Thymus (tissue), 11 donors: ENCODE data around the gene LITAFD. TPM values are rescaled to one million over a fixed set of nuclear protein-coding genes. Genes with fewer than 3 reads are reported as not detected.
A peak's percentile ranks its signal among the peaks of the same experiment; 100 is the strongest.
"Not testable (repeated sequence)": the region's sequence is repeated elsewhere in the genome, so short reads cannot be mapped to it uniquely, and the experiment has no call there.

Experiments
- DNase-seq, 9 donors: peaks; one replicate each; pipeline ENCODE4 v3.0.0-alpha.2; 2013; ENCODE audit warnings: low spot score in 9 of 9, low read depth in 6 of 9, missing footprints in 1 of 9
- H3K27ac ChIP-seq, 2 donors: one replicate each; pipeline ENCODE4 v1.5.1; 2013; ENCODE audit warnings: control low read depth in 1 of 2, low read depth in 1 of 2, low read length in 1 of 2, mild to moderate bottlenecking in 1 of 2, moderate library complexity in 1 of 2
- H3K27me3 ChIP-seq, 2 donors: one replicate each; pipeline ENCODE4 v1.5.1; 2013; ENCODE audit warnings: low read length in 1 of 2; ENCODE audit not compliant: control insufficient read depth in 2 of 2, insufficient read depth in 1 of 2
- H3K36me3 ChIP-seq, 2 donors: one replicate each; pipeline ENCODE4 v1.5.1; 2013; ENCODE audit warnings: low read length in 1 of 2, mild to moderate bottlenecking in 1 of 2, moderate library complexity in 1 of 2; ENCODE audit not compliant: control insufficient read depth in 2 of 2, insufficient read depth in 2 of 2
- H3K4me1 ChIP-seq, 2 donors: one replicate each; pipeline ENCODE4 v1.5.1; 2013; ENCODE audit warnings: low read length in 2 of 2; ENCODE audit not compliant: control insufficient read depth in 2 of 2, insufficient read depth in 2 of 2
- H3K4me3 ChIP-seq, 2 donors: one replicate each; pipeline ENCODE4 v1.5.1; 2013; ENCODE audit warnings: low read length in 2 of 2, control low read depth in 1 of 2, mild to moderate bottlenecking in 1 of 2
- H3K9me3 ChIP-seq, 2 donors: one replicate each; pipeline ENCODE4 v1.5.1; 2013; ENCODE audit warnings: low read length in 1 of 2, mild to moderate bottlenecking in 1 of 2; ENCODE audit not compliant: control insufficient read depth in 2 of 2, insufficient read depth in 1 of 2
- WGBS: extraction: QIAGEN DNeasy Blood & Tissue Kit; methylation state at CpG from one replicate; pipeline ENCODE4 v1.1.7; 2013; 5-methylcytosine and 5-hydroxymethylcytosine counted together
- polyA plus RNA-seq: library from polyadenylated mRNA; stranded (reverse); fragments of 200-250 nt; gene quantifications from one replicate; pipeline ENCODE4 v1.2.3, GENCODE V29; 2013
- total RNA-seq: library from RNA; stranded (reverse); fragments of 120-200 nt; gene quantifications from one replicate; pipeline ENCODE4 v1.2.4, GENCODE V29; 2013
- donor health status: healthy.

LITAFD gene
- total and polyA plus RNA-seq, 2 donors, result not detected

- Histone ChIP-seq H3K9me3 (peaks cover 0 to 2% of the 10 kb centered on the region in 2 donors), H3K27ac (no peak overlapping the region), H3K4me3 (no peak overlapping the region), H3K4me1 (peaks cover 0 to 3% of the 10 kb centered on the region in 2 donors), H3K27me3 (no peaks in the 10 kb centered on the region), H3K36me3 (peaks cover 87 to 88% of the 10 kb centered on the region in 2 donors)
- no peak for DNase-seq
- WGBS, result 89% methylated on average over 8 of the region's 8 CpGs
Observed at GRCh38 chr16:8908810-8909468, 26.8 kb downstream of the LITAFD start.

GRCh38 chr16:8910811-8911210 is 28.7 kb downstream of the LITAFD start:
- Histone ChIP-seq H3K36me3 (peaks cover 81 to 86% of the 10 kb centered on the region in 2 donors), H3K27me3 (no peaks in the 10 kb centered on the region), H3K4me3 (no peak overlapping the region), H3K4me1 (peaks cover 0 to 3% of the 10 kb centered on the region in 2 donors), H3K27ac (no peak overlapping the region), H3K9me3 (peaks cover 0 to 2% of the 10 kb centered on the region in 2 donors)
- no peak for DNase-seq
- 96% methylated on average over 1 of the region's 1 CpG for WGBS

GRCh38 chr16:8912793-8913192 is 30.6 kb downstream of the LITAFD start:
- Histone ChIP-seq H3K27ac (no peak overlapping the region), H3K9me3 (peaks cover 0 to 2% of the 10 kb centered on the region in 2 donors), H3K27me3 (no peaks in the 10 kb centered on the region), H3K36me3 (peaks cover 75 to 85% of the 10 kb centered on the region in 2 donors), H3K4me1 (peaks cover 0 to 3% of the 10 kb centered on the region in 2 donors), H3K4me3 (no peak overlapping the region)
- peak in 1 of 9 donors; percentile 27 for DNase-seq
- WGBS, result 48% methylated on average over 4 of the region's 4 CpGs

- no peaks in the 10 kb centered on the region for H3K27me3 ChIP-seq
- peaks cover 0 to 3% of the 10 kb centered on the region in 2 donors for H3K4me1 ChIP-seq
- peaks cover 0 to 2% of the 10 kb centered on the region in 2 donors for H3K9me3 ChIP-seq
- H3K27ac ChIP-seq, result no peak overlapping the region
- H3K4me3 ChIP-seq, result no peak overlapping the region
- no peak for DNase-seq
- 97% methylated on average over 3 of the region's 3 CpGs for WGBS
- peaks cover 77 to 80% of the 10 kb centered on the region in 2 donors for H3K36me3 ChIP-seq
Observed at GRCh38 chr16:8914098-8914497, 31.9 kb downstream of the LITAFD start.

- H3K27ac ChIP-seq, result no peak overlapping the region
- no peak for DNase-seq
- 96% methylated on average over 7 of the region's 7 CpGs for WGBS
- peaks cover 78 to 80% of the 10 kb centered on the region in 2 donors for H3K36me3 ChIP-seq
- no peaks in the 10 kb centered on the region for H3K27me3 ChIP-seq
- no peak overlapping the region for H3K4me3 ChIP-seq
- peaks cover 0 to 3% of the 10 kb centered on the region in 2 donors for H3K4me1 ChIP-seq
- peaks cover 0 to 2% of the 10 kb centered on the region in 2 donors for H3K9me3 ChIP-seq
Observed at GRCh38 chr16:8915722-8916301, 33.7 kb downstream of the LITAFD start.

- WGBS, result 74% methylated on average over 5 of the region's 5 CpGs
- H3K36me3 ChIP-seq, result peaks cover 79 to 80% of the 10 kb centered on the region in 2 donors
Observed at GRCh38 chr16:8916541-8917225, 34.5 kb downstream of the LITAFD start.

GRCh38 chr16:8917336-8917735 is 35.2 kb downstream of the LITAFD start:
- H3K27ac ChIP-seq, H3K4me3 ChIP-seq, H3K9me3 ChIP-seq, H3K4me1 ChIP-seq, H3K27me3 ChIP-seq, DNase-seq: not testable (repeated sequence)
- WGBS, result 98% methylated on average over 10 of the region's 10 CpGs
- H3K36me3 ChIP-seq, result peaks cover 80 to 82% of the 10 kb centered on the region in 2 donors

More at GRCh38 chr16:8916541-8917225, 34.5 kb downstream of the LITAFD start:
- H3K4me1 ChIP-seq, result peaks cover 0 to 3% of the 10 kb centered on the region in 2 donors
- H3K9me3 ChIP-seq, result no peaks in the 10 kb centered on the region
- no peak overlapping the region for H3K27ac ChIP-seq
- H3K4me3 ChIP-seq, result no peak overlapping the region
- no peak for DNase-seq
- H3K27me3 ChIP-seq, result no peaks in the 10 kb centered on the region

GRCh38 chr16:8919089-8919933 is 37.2 kb downstream of the LITAFD start:
- no peak for DNase-seq
- Histone ChIP-seq H3K27me3 (no peaks in the 10 kb centered on the region), H3K4me3 (no peak overlapping the region), H3K36me3 (peaks cover 79 to 87% of the 10 kb centered on the region in 2 donors), H3K27ac (no peak overlapping the region), H3K9me3 (no peaks in the 10 kb centered on the region), H3K4me1 (no peaks in the 10 kb centered on the region)
- WGBS, result 81% methylated on average over 18 of the region's 18 CpGs
